Sigmoid colon (tissue), 7 donors: ENCODE results near the gene TTBK2. TPM values are rescaled to one million over a fixed set of nuclear protein-coding genes. Genes with fewer than 3 reads are reported as not detected.

Source experiments
- DNase-seq: peaks from one replicate; pipeline ENCODE4 v3.0.0-alpha.2; 2019
- H3K27ac ChIP-seq, 4 donors: fragments of 200-600 bp; sonication (generic); one replicate each; pipeline ENCODE4 v1.5.1; 2016 to 2019; ENCODE audit warnings: mild to moderate bottlenecking in 1 of 4
- H3K27me3 ChIP-seq, 3 donors: fragments of 200-600 bp; sonication (generic); one replicate each; pipeline ENCODE4 v1.5.1; 2019; ENCODE audit warnings: mild to moderate bottlenecking in 1 of 3
- H3K36me3 ChIP-seq, 4 donors: fragments of 200-600 bp; sonication (generic); one replicate each; pipeline ENCODE4 v1.5.1; 2016 to 2019
- H3K4me1 ChIP-seq, 4 donors: fragments of 200-600 bp; sonication (generic); one replicate each; pipeline ENCODE4 v1.5.1; 2017 to 2019
- H3K4me3 ChIP-seq, 4 donors: fragments of 200-600 bp; sonication (generic); one replicate each; pipeline ENCODE4 v1.5.1; 2017 to 2019; ENCODE audit warnings: mild to moderate bottlenecking in 2 of 4, moderate library complexity in 1 of 4
- H3K9me3 ChIP-seq, 4 donors: fragments of 200-600 bp in 3 of 4; sonication (generic) in 3 of 4; one replicate each; pipeline versions ENCODE4 v1.5.1 to v1.6.1; 2013 to 2019
- CTCF ChIP-seq, 4 experiments: fragments of 450-650 bp in 3 of 4; fragments of 200-600 bp in 1 of 4; IDR thresholded peaks; one replicate each; pipeline ENCODE4 v1.5.1; 2016 to 2019; ENCODE audit warnings: antibody characterized with exemption in 4 of 4, mild to moderate bottlenecking in 3 of 4, moderate library complexity in 2 of 4
- EP300 ChIP-seq, 4 donors: sonication (generic); formaldehyde crosslinking; IDR thresholded peaks; one replicate each; pipeline ENCODE4 v1.6.1; 2017; ENCODE audit warnings: antibody characterized with exemption in 4 of 4
- POLR2A ChIP-seq, 2 donors: fragments of 450-650 bp; IDR thresholded peaks; one replicate each; pipeline ENCODE4 v1.6.1; 2016; ENCODE audit warnings: antibody characterized with exemption in 2 of 2, mild to moderate bottlenecking in 2 of 2, moderate library complexity in 2 of 2
- POLR2AphosphoS5 ChIP-seq, 4 donors: sonication (generic); formaldehyde crosslinking; IDR thresholded peaks; one replicate each; pipeline ENCODE4 v1.6.1; 2017; ENCODE audit warnings: antibody characterized with exemption in 4 of 4
- WGBS, 2 donors: extraction: QIAGEN DNeasy Blood & Tissue Kit; methylation state at CpG; one replicate each; pipeline ENCODE4 v1.1.7; 2013; 5-methylcytosine and 5-hydroxymethylcytosine counted together
- intact Hi-C: fragments of 100-400 bp; cut with DNase I; formaldehyde crosslinking; loops from one replicate; pipeline ENCODE4 v1.15.1; 2023
- polyA plus RNA-seq, 3 donors: library from polyadenylated mRNA; stranded (reverse); fragments of 200-250 nt; gene quantifications; one replicate each; pipeline ENCODE4 v1.2.3, GENCODE V29; 2013
- total RNA-seq, 4 donors: library from RNA; depleted of rRNA; stranded (reverse); fragments of >200 nt; gene quantifications; one replicate each; pipeline ENCODE4 v1.1.0, GENCODE V29; 2016
- donor health status: healthy with polysubstance abuse.
- donor health status: Bipolar disorder and iron deficiency.
- donor health status: healthy.

Gene TTBK2
- total and polyA plus RNA-seq, 7 donors = 1.2 to 24.8 (median 16.8) TPM

- no peaks in the 10 kb centered on the region for H3K9me3 ChIP-seq
- no peak overlapping the region for H3K4me3 ChIP-seq
- no peak for DNase-seq
- H3K27ac ChIP-seq = no peak overlapping the region
- H3K4me1 ChIP-seq = no peaks in the 10 kb centered on the region
- peaks cover 0 to 17% (median 0%) of the 10 kb centered on the region in 4 donors for H3K36me3 ChIP-seq
- TF ChIP-seq EP300 (IDR thresholded peaks at IDR 0.05) (no peak), POLR2AphosphoS5 (IDR thresholded peaks at IDR 0.05) (no peak), CTCF (IDR thresholded peaks at IDR 0.05) (no peak), POLR2A (IDR thresholded peaks at IDR 0.05) (no peak)
- H3K27me3 ChIP-seq = no peaks in the 10 kb centered on the region
- intact Hi-C loops = no loop called here
These were observed 131.9 kb downstream of the TTBK2 start for GRCh38 chr15:42788725-42789124.

GRCh38 chr15:42786978-42787377 is 133.6 kb downstream of the TTBK2 start:
- H3K9me3 ChIP-seq = no peaks in the 10 kb centered on the region
- H3K36me3 ChIP-seq = peaks cover 0 to 26% (median 2%) of the 10 kb centered on the region in 4 donors
- no peaks in the 10 kb centered on the region for H3K4me1 ChIP-seq
- H3K4me3 ChIP-seq = no peak overlapping the region
- no peak for DNase-seq
- no peak overlapping the region for H3K27ac ChIP-seq
- H3K27me3 ChIP-seq = no peaks in the 10 kb centered on the region
- WGBS, 2 donors = 94 to 95% methylated on average over 5 of the region's 5 CpGs
- intact Hi-C loops = no loop called here
- no peak for TF ChIP-seq CTCF (IDR thresholded peaks at IDR 0.05)
- no peak for TF ChIP-seq EP300 (IDR thresholded peaks at IDR 0.05)
- no peak for TF ChIP-seq POLR2A (IDR thresholded peaks at IDR 0.05)
- TF ChIP-seq POLR2AphosphoS5 (IDR thresholded peaks at IDR 0.05) = no peak

- Histone ChIP-seq H3K27ac (no peak overlapping the region), H3K36me3 (peaks cover 0 to 36% (median 2%) of the 10 kb centered on the region in 4 donors), H3K9me3 (no peaks in the 10 kb centered on the region), H3K4me3 (no peak overlapping the region), H3K27me3 (no peaks in the 10 kb centered on the region), H3K4me1 (no peaks in the 10 kb centered on the region)
- no peak for TF ChIP-seq EP300 (IDR thresholded peaks at IDR 0.05)
- no peak for TF ChIP-seq CTCF (IDR thresholded peaks at IDR 0.05)
- no peak for TF ChIP-seq POLR2AphosphoS5 (IDR thresholded peaks at IDR 0.05)
- TF ChIP-seq POLR2A (IDR thresholded peaks at IDR 0.05) = no peak
- WGBS, 2 donors = 96 to 98% methylated on average over 2 of the region's 2 CpGs
- DNase-seq = no peak
- intact Hi-C loops = no loop called here
These were observed 135.0 kb downstream of the TTBK2 start for GRCh38 chr15:42785569-42785968.

- DNase-seq = no peak
- Histone ChIP-seq H3K27me3 (no peaks in the 10 kb centered on the region), H3K36me3 (peaks cover 0 to 36% (median 2%) of the 10 kb centered on the region in 4 donors), H3K9me3 (no peaks in the 10 kb centered on the region), H3K27ac (no peak overlapping the region), H3K4me1 (no peaks in the 10 kb centered on the region), H3K4me3 (no peak overlapping the region)
- intact Hi-C loops = no loop called here
- 94 to 95% methylated on average over 1 of the region's 1 CpG for WGBS, 2 donors
- no peak for TF ChIP-seq POLR2AphosphoS5 (IDR thresholded peaks at IDR 0.05)
These were observed 135.9 kb downstream of the TTBK2 start for GRCh38 chr15:42784705-42785104.

- DNase-seq = no peak
- no peak overlapping the region for H3K4me3 ChIP-seq
- H3K27me3 ChIP-seq = no peaks in the 10 kb centered on the region
- no peaks in the 10 kb centered on the region for H3K4me1 ChIP-seq
- no peak overlapping the region for H3K27ac ChIP-seq
- no peak for TF ChIP-seq EP300 (IDR thresholded peaks at IDR 0.05)
- no peak for TF ChIP-seq POLR2A (IDR thresholded peaks at IDR 0.05)
- no peak for TF ChIP-seq POLR2AphosphoS5 (IDR thresholded peaks at IDR 0.05)
- no peak for TF ChIP-seq CTCF (IDR thresholded peaks at IDR 0.05)
- peaks cover 0 to 28% (median 2%) of the 10 kb centered on the region in 4 donors for H3K36me3 ChIP-seq
- H3K9me3 ChIP-seq = no peaks in the 10 kb centered on the region
- intact Hi-C loops = no loop called here
- WGBS, 2 donors = 97 to 98% methylated on average over 4 of the region's 4 CpGs
These were observed 137.9 kb downstream of the TTBK2 start for GRCh38 chr15:42782716-42783115.
